NCI-H2081 (cell line): Measurements from ENCODE around the gene SLC9A4.

ENCODE experiments used
- DNase-seq, 2 experiments: peaks; one replicate each; lab custom pipeline; 2025; lab: John Stamatoyannopoulos, UW

Gene SLC9A4

DNA sequence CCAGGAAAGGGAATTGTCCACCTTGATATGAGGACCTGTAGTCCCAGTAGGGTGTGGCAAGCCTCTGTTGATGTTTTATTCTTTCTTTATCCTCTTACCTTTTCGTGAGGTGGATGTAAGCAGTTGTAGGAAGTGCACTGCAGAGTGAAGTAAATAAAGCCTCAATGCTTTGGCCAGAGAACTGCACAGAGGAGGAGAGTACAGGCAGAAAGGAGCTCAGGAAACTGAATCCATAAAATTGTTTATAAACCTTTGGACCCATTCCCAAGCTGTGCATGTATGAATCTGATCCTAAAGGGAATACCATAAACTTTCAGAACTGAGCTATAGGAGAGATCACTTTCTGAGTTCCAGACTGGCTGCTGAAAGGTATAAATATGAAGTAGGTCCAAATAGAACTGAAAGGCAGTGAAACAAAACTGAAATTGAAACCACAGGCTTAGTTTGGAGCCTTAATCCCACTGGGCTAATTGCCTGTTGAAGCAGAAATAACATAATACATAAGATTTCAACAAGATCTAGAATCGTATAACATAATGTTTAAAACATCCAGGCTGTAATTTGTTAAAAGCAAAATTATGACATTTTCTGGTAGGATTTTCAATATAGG is 17.9 kb upstream of the SLC9A4 start:
- DNase-seq = no peak

DNA sequence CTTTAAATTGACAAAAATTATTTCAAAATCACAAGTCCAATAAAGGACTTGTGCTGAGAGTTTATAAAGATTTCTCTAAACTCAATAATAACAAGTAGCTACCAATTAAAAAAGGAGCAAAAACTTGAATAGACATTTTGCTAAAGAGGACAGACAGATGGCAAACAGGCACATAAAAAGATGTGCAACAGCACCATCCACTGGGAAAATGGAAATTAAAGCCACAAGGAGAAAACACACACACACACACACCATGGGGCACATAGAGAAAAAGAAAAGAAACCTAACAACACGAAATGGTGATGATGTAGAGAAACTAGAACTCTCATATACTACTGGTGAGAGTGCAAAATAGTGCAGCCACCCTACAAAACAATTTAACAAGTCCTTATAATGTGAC is 12.6 kb upstream of the SLC9A4 start:
- DNase-seq = no peak

DNA sequence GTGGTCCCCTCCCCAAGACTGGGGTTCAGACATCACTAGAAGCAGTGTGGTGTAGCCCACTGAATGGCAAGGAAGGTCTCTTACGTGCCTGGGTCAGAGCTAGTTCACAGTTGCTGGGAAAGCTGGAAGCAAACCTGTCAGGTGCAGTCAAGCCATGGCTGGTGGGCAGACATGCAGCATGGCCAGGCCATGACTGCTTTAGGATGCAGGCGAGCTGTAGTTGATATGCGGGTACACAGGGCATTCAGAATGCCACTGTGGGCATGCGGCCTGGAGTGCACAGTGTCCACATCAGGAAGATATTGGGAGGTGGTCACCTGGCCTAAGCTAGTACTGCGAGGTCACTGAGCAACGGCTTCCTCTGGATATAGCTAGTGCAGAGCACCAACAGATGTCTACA is 11.8 kb upstream of the SLC9A4 start:
- DNase-seq = no peak

DNA sequence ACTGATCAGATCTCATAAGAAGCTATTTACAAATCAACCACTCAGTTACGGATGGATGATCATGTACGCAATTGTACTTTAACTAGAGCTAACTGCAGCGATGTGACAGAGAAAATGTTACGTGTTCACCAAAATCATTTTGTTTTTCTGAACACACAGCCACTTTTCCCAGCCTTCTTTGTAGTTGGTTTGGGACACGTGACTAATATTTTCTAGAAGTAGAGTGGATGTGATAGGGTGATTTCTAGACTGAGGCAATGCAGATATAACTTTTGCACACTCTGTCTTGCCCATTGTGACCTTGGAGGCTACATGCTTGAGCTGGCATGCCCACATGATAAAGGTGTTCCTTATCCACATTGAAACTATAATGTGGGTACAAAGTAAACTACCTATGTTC is 9.9 kb upstream of the SLC9A4 start:
- DNase-seq = no peak

DNA sequence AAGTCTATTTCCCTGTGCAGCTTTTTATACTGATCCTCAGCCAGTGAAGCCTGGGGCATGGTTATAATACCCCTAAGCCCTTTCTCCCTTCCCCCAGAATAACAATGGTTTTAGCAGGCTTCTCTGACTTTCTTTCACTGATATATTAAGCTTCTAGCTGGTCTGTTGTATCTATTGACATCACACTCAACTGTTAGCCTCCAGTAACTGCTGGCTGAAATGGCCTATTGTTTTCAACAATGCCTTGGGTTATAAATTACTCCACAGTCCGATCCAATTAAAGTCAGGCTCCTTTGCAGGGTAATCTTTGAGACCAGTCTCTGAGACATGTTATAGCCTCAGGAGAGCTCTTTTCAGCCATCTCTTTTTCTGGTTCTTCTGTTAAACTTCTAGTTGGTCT is 2.9 kb upstream of the SLC9A4 start:
- no peak for DNase-seq

DNA sequence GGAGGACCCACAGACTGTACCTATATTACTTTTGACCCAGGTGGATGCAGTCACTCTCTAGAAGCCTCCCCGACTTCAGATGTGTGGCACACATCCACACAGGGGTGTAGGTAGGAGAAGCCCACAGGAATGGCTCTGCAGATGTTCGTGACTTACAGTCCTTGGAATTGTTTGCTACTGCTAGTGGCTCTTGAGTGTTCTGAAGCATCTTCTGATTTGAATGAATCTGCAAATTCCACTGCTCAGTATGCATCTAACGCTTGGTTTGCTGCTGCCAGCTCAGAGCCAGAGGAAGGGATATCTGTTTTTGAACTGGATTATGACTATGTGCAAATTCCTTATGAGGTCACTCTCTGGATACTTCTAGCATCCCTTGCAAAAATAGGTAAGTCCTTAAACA is 605 bp downstream of the SLC9A4 start:
- DNase-seq = no peak

DNA sequence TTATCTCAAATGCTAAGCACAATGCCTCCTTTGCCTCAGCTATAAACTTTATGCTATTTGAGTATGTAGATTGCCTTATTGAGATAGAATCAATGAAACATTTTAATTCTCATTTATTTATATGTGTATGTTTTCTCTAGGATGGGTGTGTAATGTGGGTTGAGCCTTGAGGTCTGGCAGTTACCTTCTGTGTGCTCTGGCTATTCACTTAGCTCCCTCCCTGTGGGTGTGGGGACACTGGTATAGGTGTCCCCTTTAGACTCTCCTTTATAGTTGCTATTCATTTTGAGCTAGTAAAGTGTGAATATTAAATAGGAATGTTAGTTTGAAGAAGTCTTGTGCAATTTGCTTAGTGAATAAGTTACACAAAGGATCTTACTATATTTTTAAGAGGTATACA is 1.8 kb downstream of the SLC9A4 start:
- no peak for DNase-seq

DNA sequence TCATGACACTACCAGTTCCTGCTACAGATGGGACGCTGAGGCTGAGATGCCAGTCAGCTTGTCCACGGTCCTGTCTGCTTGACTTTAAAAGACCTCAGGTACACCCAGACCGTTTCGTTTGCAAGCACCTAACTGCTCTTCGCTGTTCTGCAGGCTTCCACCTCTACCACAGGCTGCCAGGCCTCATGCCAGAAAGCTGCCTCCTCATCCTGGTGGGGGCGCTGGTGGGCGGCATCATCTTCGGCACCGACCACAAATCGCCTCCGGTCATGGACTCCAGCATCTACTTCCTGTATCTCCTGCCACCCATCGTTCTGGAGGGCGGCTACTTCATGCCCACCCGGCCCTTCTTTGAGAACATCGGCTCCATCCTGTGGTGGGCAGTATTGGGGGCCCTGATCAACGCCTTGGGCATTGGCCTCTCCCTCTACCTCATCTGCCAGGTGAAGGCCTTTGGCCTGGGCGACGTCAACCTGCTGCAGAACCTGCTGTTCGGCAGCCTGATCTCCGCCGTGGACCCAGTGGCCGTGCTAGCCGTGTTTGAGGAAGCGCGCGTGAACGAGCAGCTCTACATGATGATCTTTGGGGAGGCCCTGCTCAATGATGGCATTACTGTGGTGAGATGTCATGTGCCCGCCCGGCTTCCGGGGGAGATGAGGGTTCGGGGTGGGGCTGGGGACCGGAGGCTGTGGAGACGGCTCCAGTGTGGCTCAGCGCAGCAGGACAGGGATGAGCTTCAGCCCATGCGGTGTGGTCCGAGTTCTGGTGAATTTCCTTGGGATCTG is 5.9 kb downstream of the SLC9A4 start:
- no peak for DNase-seq

DNA sequence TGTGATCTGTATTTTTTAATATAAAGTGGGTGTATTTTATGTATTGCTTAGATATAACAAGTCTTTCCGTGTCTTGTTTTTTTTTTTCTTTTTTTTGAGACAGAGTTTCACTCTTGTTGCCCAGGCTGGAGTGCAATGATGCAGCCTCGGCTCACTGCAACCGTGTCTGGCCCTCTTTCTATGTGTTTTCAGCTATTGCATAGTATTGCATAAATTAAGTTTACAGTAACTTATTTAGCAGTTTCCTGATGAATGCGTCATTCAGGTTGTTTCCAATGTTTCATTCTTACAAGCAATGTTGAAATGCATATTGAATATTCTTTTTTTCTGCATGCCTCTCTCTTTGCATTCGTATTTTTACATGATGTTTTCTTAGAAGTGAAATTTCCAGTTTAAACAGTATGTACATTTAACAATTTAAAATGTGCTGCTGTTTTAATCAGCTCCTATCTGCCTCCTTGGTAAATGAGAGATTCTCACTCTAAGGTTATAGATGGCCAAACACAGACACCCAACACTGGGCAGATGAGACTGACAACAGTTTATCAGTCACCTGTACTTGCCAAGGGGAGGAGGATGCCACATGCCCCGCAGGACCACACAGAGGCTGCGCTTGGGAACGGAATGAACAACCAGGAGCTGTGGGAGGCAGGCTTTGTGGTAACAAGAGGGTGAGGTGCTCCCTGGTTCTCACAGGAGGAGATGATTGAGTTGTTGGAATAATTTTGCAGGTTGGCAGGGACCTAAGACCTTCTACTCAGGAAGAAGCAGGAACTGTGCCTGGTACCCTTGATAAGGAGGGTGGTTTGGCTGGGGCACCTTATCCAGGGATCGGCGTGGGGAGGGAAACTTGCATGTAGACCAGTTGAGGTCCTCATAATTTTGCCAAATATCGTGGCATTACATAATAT is 7.5 kb downstream of the SLC9A4 start:
- DNase-seq = no peak

DNA sequence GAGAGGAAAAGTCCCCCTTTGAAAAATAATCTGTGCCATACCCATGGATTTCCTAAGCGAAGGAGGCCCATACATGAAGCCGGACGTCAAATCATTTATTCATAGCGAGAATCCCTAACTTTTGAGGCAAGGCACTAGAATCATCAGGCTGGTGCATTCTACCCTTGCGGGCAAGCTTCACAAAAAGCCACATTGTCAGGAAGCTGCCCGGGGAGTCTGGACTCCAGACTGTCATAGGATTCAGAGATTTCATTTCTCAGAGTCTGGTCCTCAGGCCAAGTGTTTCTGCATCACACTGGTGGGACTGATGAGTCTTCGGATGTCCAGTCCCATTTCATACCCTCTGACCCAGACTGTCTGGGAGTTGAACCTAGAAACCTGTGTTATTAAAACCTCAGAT is 8.9 kb downstream of the SLC9A4 start:
- no peak for DNase-seq

DNA sequence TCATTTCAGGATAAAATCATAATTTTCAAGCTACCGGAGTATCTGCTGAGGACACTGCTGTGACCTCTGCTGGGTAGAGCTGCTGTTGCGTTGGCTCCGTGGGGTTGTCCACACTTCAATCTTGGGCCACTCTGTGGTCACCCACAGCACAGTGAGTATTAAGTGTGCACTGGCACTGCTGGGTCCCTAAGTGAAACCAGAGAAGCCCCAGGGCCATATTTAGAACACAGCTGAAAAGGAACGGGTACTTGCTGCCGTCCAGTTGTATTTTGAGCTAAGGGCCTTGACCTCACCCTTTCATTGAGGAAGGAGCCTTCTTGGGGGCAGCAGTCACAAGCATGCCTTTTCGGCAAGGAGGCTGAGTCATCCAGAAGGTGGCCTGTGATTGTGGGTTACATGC is 10.1 kb downstream of the SLC9A4 start:
- no peak for DNase-seq

DNA sequence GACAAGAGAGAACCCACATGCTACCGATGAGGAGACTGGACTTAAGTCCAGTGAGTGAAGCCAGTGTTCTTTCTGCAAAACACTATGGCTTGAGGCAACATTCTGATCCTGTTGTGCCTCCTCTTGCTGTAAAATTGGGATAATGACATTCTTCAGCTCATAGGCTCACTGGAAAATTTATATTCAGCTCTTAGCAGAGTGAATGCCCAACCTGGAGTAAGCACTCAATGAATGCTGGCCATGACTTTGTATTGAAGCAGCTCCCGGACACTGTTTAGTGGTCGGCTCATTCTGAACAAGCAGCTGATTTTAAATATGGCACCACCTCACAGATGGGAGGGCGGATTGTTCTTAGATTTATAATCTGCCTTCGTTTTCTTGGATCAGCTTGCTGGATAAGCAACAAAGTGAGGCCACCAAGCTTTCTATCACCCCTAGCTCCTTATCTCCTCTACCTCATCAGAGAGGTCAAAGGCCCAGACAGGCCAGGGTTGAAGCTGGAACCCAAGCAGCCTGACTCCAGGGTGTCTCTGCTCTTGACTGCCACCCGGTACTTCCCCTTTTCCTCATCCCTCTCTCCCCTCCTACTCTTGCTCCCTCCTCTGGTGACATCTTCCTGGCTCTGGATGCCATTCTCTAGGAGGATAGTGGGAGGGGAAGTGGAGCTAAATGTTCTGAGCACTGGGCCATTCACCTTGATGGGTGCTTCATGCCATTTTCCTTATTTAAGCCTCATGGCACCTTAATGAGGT is 11.5 kb downstream of the SLC9A4 start:
- DNase-seq = peak in 1 of 2 experiments; percentile 0

DNA sequence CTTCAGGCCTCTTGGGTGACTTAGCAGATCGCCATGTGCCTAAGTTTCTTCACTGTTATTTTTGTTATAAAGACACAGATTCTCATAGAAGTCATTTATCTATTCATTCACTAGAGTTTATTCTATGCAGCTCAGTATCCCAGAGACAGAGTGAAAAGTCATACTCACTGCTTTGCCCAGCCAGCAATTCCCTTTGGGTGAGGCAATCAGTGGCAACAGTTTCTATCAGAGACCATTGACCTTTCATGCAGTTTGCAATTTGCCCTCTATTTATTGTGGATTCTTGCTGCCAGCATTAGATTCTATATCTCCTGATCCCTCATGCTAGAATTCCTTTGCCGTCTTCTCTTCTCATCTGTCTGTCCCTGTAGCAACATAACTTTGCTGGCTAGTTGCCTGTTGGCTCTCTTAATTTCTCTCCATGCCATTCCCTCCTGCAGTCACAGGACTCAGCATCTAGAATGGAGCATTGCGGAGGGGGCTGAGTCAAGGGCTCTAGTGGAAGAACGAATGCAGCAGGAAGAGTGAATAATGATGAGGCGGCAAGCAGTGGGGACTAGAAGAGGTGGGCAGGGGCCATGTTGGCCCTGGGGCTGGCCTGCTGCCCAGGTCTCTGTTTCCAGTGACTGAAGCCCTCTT is 12.2 kb downstream of the SLC9A4 start:
- DNase-seq = no peak

DNA sequence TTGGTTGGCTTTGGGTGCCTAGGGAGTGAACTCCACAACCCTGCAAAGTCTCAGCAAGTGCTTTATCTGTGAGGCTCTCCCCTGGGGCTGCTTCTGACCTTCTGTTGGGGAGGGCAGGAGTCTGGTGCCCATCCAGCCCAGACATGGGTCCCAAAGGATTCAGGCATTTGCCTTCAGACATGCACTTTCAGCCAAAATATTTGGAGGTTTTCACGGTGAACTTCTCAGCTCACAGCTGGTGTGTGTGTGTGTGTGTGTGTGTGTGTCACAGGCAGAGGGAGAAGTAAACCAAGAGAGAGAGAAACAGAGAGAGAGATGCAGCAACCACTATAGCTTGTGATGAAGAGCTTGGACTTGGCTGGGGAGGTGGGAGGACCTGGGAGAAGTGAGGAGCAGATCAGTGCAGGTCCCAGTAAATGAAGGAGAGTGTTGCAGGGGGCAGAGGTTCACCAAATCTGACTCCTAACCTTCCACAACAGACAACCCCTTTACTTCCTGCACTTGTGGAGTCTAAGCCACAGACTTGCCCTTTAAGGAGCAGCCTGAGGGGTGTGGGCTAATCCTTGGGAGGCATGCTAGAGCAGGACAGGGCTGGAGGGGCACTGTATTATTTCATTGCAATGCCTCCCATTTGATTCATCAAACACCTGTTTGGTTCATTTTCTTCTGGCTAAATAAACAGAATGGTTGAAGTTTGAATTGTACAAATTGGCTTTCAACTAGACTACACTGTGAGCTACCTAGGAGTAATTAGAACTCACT is 14.1 kb downstream of the SLC9A4 start:
- no peak for DNase-seq

DNA sequence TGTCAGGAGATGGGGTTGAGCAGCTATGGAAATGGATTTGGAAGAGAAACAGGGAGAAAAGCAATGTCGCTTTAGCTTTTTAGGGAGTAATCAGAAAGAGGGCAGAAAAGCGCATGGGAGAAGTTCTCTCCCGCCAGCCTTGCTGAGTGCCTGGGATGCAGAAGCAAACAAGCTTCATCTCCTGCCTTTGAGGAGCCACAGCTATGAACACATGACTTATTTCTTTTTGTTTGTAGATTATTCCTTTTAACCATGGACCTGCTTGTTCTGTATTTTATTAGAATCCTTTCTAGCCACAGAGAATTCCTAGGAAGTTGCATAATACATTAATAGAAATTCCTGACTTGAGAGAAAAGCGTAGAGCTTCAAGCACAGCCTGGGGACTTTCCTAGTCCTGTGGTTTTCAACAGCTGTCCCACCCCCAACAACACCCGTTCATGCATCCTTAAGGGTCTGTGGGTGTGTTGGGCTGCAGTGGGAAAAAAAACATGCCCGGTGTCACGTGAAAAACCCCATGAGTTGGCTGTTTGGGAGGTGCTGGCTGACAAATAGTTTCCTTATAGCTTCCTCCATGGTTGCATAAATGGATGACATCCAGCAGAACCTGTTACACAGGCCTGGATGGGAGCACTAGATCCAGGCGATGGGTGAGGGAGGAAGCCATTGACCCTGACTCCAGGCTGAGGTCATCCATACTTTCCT is 14.9 kb downstream of the SLC9A4 start:
- no peak for DNase-seq

DNA sequence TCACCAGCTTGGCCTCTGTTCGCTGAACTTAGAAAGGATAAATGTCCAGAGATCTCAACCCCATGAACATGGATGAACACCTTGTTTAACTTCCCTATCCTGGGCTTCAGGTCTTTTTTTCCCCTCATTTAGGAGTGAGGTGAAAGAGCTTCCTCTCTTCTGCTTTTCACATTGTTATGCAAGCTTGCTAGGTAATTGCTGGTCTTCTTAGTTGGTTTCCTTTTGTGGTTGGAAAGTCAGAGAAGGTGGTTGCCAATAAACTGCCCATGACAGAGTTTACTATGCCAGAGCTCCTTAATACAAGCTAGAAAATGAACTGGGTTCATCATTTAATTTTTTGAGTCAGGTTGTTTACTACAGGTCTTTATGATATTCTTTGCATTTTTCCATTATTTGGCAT is 16.6 kb downstream of the SLC9A4 start:
- no peak for DNase-seq

DNA sequence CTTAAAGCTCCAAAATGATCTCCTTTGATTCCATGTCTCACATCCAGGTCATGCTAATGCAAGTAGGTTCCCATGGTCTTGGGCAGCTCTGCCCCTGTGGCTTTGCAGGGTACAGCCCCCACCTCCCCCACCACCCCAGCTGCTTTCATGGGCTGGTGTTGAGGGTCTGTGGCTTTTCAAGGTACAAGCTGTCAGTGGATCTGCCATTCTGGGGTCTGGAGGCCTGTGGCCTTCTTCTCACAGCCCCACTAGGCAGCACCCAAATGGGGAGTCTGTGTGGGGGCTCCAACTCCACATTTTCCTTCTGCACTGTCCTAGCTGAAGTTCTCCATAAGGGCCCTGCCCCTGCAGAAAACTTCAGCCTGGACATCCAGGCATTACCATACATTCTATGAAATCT is 19.0 kb downstream of the SLC9A4 start:
- no peak for DNase-seq

DNA sequence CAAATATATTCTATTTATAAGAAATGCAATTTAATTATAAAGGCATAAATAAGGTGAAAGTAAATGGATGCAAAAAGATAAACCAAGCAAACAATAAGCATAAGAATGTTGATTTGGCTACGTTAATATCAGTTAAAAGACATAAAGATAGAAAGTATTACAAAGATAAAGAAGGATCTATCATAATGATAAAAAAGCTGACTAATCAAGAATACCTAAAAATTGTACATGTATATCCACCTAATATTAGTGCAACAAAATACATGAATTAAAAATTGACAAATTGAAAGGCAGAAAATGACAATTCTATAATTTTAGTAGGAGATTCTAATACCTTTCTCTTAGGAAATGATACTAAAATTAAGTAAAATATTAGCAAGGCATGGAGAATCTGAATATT is 21.5 kb downstream of the SLC9A4 start:
- DNase-seq = no peak

DNA sequence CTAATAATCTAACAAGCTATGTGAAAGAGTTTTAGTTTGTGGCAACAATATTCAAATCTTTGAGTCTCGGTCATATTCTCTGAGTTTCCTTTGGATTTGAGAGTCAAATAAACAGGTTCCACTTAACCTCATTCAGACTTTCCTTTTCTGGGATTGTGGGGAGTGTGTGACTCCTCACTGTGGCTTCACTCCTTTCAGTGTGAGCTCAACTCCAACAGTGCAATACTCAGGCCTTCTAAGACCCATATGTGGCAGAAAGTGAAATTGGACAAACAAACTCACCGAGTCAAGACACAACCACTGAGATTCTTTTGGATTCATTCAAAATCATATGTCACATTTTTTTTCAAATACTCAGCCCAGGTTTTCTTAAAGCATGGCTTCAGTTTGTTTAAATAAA is 25.4 kb downstream of the SLC9A4 start:
- DNase-seq = no peak

DNA sequence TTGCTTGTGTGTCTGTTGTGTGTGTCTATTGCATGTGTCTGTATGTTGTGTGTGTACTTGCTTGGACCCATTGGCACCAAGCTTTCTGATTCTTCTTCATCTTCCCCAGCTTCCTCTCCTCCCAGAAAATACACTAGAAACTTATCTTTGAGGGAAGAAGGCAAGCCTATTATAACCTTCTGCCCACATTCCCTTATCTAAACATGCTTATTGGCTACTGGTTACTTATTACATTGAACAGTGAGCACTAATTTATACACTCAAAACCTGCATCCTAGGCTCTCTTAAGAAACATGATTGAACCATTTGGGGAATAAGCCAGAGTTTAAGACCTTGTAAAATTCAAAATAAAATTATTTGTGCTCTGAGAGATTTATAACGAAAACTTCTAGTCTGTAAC is 26.5 kb downstream of the SLC9A4 start:
- DNase-seq = no peak
